SK-N-SH (cell line): Measurements from ENCODE around the gene ZNF557.

Experiments used
- CTCF ChIP-seq: fragments of 200-600 bp; sonication (generic); IDR thresholded peaks from 2 replicates; pipeline ENCODE4 v1.6.1; 2017; ENCODE audit warnings: antibody characterized with exemption, mild to moderate bottlenecking, moderate library complexity
- EP300 ChIP-seq, 2 experiments: IDR thresholded peaks; 2 replicates each; pipeline versions ENCODE4 v1.4.0 to v1.6.1; 2012; ENCODE audit warnings: borderline replicate concordance in 1 of 2, low read depth in 1 of 2, low read length in 1 of 2
- MEF2A ChIP-seq: IDR thresholded peaks from 2 replicates; pipeline ENCODE4 v1.4.0; 2012; ENCODE audit warnings: low read depth, borderline replicate concordance
- REST ChIP-seq: IDR thresholded peaks from 2 replicates; pipeline ENCODE4 v1.6.1; 2012; ENCODE audit warnings: mild to moderate bottlenecking, low read depth, low read length, moderate library complexity
- RFX5 ChIP-seq: IDR thresholded peaks from 2 replicates; pipeline ENCODE4 v1.6.1; 2012; ENCODE audit warnings: mild to moderate bottlenecking, improper control_type of control experiment, low read length
- SMC3 ChIP-seq: IDR thresholded peaks from 2 replicates; pipeline ENCODE4 v1.6.1; 2012; ENCODE audit warnings: low read depth, low read length, improper control_type of control experiment
- TAF1 ChIP-seq: IDR thresholded peaks from 2 replicates; pipeline ENCODE4 v1.6.1; 2012; ENCODE audit warnings: low read depth, mild to moderate bottlenecking, low read length, moderate library complexity, borderline replicate concordance
- YY1 ChIP-seq: IDR thresholded peaks from 2 replicates; pipeline ENCODE4 v1.4.0; 2012; ENCODE audit warnings: low read depth, mild to moderate bottlenecking

- no peak for TF ChIP-seq SMC3
- TF ChIP-seq TAF1, result no peak
- TF ChIP-seq CTCF, result no peak
- TF ChIP-seq YY1, result no peak
- TF ChIP-seq MEF2A, result no peak
- TF ChIP-seq REST, result no peak
- TF ChIP-seq RFX5, result no peak
- no peak for TF ChIP-seq EP300 (IDR thresholded peaks at IDR 0.05; ENCODE audit: borderline replicate concordance in 1 of 2, low read depth in 1 of 2, low read length in 1 of 2)
These were observed 6.6 kb downstream of the ZNF557 start for GRCh38 chr19:7076151-7076550.
